SU-DHL-6 (cell line): ENCODE results near the gene MLIP.

ENCODE experiments used
- H2AFZ ChIP-seq: fragments of 200-600 bp; sonication (generic); 2 replicates; pipeline ENCODE4 v1.6.1; 2014; ENCODE audit warnings: low read depth, mild to moderate bottlenecking, moderate library complexity, mixed read lengths, antibody characterized with exemption, low read length; ENCODE audit not compliant: severe bottlenecking
- H3F3A ChIP-seq: fragments of 200-600 bp; shearing (Covaris generic); 2 replicates; pipeline ENCODE4 v1.6.0; 2016; ENCODE audit warnings: antibody characterized with exemption, mild to moderate bottlenecking; ENCODE audit not compliant: insufficient read depth
- H3K27ac ChIP-seq: fragments of 200-600 bp; sonication (generic); 2 replicates; pipeline ENCODE4 v1.5.1; 2016; ENCODE audit warnings: low read depth, mild to moderate bottlenecking, low read length, moderate library complexity, mixed read lengths
- H3K27me3 ChIP-seq: fragments of 200-600 bp; sonication (generic), shearing (Covaris generic); 2 replicates; pipeline ENCODE4 v1.6.0; 2014; ENCODE audit warnings: mild to moderate bottlenecking, low read length
- H3K36me3 ChIP-seq: fragments of 200-600 bp; sonication (generic); 2 replicates; pipeline ENCODE4 v1.6.1; 2014; ENCODE audit warnings: mild to moderate bottlenecking, low read length, mixed read lengths
- H3K4me2 ChIP-seq: fragments of 300-600, 200-600 bp; shearing (Covaris generic), sonication (generic); 2 replicates; pipeline ENCODE4 v1.6.0; 2014; ENCODE audit warnings: low read length, low read depth, mild to moderate bottlenecking; ENCODE audit not compliant: poor library complexity, severe bottlenecking
- H3K4me3 ChIP-seq: fragments of 200-600 bp; sonication (generic); 2 replicates; pipeline ENCODE4 v1.5.1; 2014; ENCODE audit warnings: antibody characterized with exemption, low read length, mild to moderate bottlenecking, mixed read lengths; ENCODE audit not compliant: insufficient read depth, poor library complexity, severe bottlenecking
- H3K79me2 ChIP-seq: fragments of 200-600 bp; sonication (generic); 2 replicates; pipeline ENCODE4 v1.6.1; 2014; ENCODE audit warnings: mild to moderate bottlenecking, low read length, moderate library complexity; ENCODE audit not compliant: insufficient read depth
- H3K9ac ChIP-seq: fragments of 200-600 bp; sonication (generic); 2 replicates; pipeline ENCODE4 v1.7.0; 2014; ENCODE audit warnings: mild to moderate bottlenecking, low read length
- H3K9me2 ChIP-seq: fragments of 200-600 bp; sonication (generic); replicated peaks from 2 replicates; pipeline ENCODE4 v1.6.1; 2014; ENCODE audit warnings: low read length; ENCODE audit not compliant: insufficient read depth
- H3K9me3 ChIP-seq: fragments of 200-600 bp; sonication (generic); 2 replicates; pipeline ENCODE4 v1.6.1; 2014; ENCODE audit warnings: low read length, mixed read lengths; ENCODE audit not compliant: insufficient read depth
- H4K20me1 ChIP-seq: fragments of 200-600 bp; sonication (generic); 2 replicates; pipeline ENCODE4 v1.6.1; 2014; ENCODE audit warnings: low read depth, mild to moderate bottlenecking, antibody characterized with exemption, low read length, moderate library complexity, mixed read lengths
- EZH2phosphoT487 ChIP-seq: fragments of 200-600 bp; sonication (generic), shearing (Covaris generic); conservative IDR thresholded peaks from 2 replicates; pipeline ENCODE4 v1.6.1; 2018; ENCODE audit warnings: mild to moderate bottlenecking, antibody characterized with exemption, low read length, moderate library complexity, mixed read lengths
- TF ChIP-seq, protein P1 (sequence below): fragments of 200-600 bp; sonication (generic); IDR thresholded peaks from one replicate; pipeline ENCODE4 v1.5.1; 2017; ENCODE audit warnings: antibody characterized with exemption, mild to moderate bottlenecking, low read length, moderate library complexity; ENCODE audit not compliant: insufficient read depth, poor library complexity, severe bottlenecking

The MLIP gene

GRCh38 chr6:54285595-54285994 is 174.4 kb downstream of the MLIP start:
- Histone ChIP-seq H2AFZ (no peak overlapping the region), H3K4me2 (no peak overlapping the region), H3K79me2 (no peaks in the 10 kb centered on the region), H4K20me1 (no peaks in the 10 kb centered on the region), H3K9me3 (no peaks in the 10 kb centered on the region), H3K4me3 (no peak overlapping the region), H3K27me3 (no peaks in the 10 kb centered on the region), H3K9ac (no peak overlapping the region), H3K27ac (no peak overlapping the region), H3K36me3 (no peaks in the 10 kb centered on the region), H3K9me2 (no peaks in the 10 kb centered on the region), H3F3A (no peaks in the 10 kb centered on the region)
- no peak for TF ChIP-seq EZH2phosphoT487
- TF ChIP-seq, protein P1, sequence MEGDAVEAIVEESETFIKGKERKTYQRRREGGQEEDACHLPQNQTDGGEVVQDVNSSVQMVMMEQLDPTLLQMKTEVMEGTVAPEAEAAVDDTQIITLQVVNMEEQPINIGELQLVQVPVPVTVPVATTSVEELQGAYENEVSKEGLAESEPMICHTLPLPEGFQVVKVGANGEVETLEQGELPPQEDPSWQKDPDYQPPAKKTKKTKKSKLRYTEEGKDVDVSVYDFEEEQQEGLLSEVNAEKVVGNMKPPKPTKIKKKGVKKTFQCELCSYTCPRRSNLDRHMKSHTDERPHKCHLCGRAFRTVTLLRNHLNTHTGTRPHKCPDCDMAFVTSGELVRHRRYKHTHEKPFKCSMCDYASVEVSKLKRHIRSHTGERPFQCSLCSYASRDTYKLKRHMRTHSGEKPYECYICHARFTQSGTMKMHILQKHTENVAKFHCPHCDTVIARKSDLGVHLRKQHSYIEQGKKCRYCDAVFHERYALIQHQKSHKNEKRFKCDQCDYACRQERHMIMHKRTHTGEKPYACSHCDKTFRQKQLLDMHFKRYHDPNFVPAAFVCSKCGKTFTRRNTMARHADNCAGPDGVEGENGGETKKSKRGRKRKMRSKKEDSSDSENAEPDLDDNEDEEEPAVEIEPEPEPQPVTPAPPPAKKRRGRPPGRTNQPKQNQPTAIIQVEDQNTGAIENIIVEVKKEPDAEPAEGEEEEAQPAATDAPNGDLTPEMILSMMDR: no peak

GRCh38 chr6:54286141-54286540 is 174.9 kb downstream of the MLIP start:
- no peak overlapping the region for H3K4me3 ChIP-seq
- no peaks in the 10 kb centered on the region for H3F3A ChIP-seq
- H3K27me3 ChIP-seq: no peaks in the 10 kb centered on the region
- no peak overlapping the region for H3K9ac ChIP-seq
- H3K27ac ChIP-seq: no peak overlapping the region
- H3K79me2 ChIP-seq: no peaks in the 10 kb centered on the region
- H2AFZ ChIP-seq: no peak overlapping the region
- H3K36me3 ChIP-seq: no peaks in the 10 kb centered on the region
- TF ChIP-seq, protein P1: no peak
- no peak for TF ChIP-seq EZH2phosphoT487
- no peaks in the 10 kb centered on the region for H4K20me1 ChIP-seq
- H3K9me3 ChIP-seq: no peaks in the 10 kb centered on the region
- no peak overlapping the region for H3K4me2 ChIP-seq
- no peaks in the 10 kb centered on the region for H3K9me2 ChIP-seq

DNA sequence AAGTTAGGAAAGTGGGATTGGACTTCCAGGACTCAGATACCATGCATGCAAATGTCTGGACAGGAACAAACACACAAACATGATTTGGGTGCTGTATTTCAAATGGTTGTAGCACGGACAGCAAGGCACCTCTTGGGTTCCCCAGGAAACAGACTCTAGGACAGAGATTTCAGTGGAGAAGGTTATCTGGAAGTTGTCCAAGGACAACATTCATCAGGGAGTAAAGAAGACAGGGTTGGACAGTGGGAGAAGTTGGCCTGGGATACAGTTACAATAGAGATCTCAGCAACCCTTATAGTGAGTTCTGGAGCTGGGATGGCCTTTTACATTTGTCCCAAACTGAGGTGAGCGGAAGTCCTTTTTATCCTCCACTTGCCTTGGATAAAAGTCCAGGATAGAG is 177.2 kb downstream of the MLIP start:
- no peak overlapping the region for H3K27ac ChIP-seq
- H3K4me2 ChIP-seq: no peak overlapping the region
- no peaks in the 10 kb centered on the region for H3K9me3 ChIP-seq
- no peaks in the 10 kb centered on the region for H3K9me2 ChIP-seq
- no peak overlapping the region for H3K4me3 ChIP-seq
- H3K9ac ChIP-seq: no peak overlapping the region
- H3K36me3 ChIP-seq: no peaks in the 10 kb centered on the region
- no peaks in the 10 kb centered on the region for H3K27me3 ChIP-seq
- H3K79me2 ChIP-seq: no peaks in the 10 kb centered on the region
- no peak overlapping the region for H2AFZ ChIP-seq
- no peaks in the 10 kb centered on the region for H4K20me1 ChIP-seq
- H3F3A ChIP-seq: no peaks in the 10 kb centered on the region
- TF ChIP-seq, protein P1: no peak

GRCh38 chr6:54289426-54289825 is 178.2 kb downstream of the MLIP start:
- Histone ChIP-seq H3K9ac (no peak overlapping the region), H2AFZ (no peak overlapping the region), H3K9me2 (no peaks in the 10 kb centered on the region), H3K36me3 (no peaks in the 10 kb centered on the region), H3K27me3 (no peaks in the 10 kb centered on the region), H3K4me2 (no peak overlapping the region), H3F3A (no peaks in the 10 kb centered on the region), H3K4me3 (no peak overlapping the region), H4K20me1 (no peaks in the 10 kb centered on the region), H3K27ac (no peak overlapping the region), H3K9me3 (no peaks in the 10 kb centered on the region), H3K79me2 (no peaks in the 10 kb centered on the region)
- no peak for TF ChIP-seq EZH2phosphoT487
- TF ChIP-seq, protein P1: no peak
